ENCODE results near the gene NPR2.

NPR2 gene

GRCh38 chr9:35835766-35836165, 44.4 kb downstream of the NPR2 start:
- H3K23ac ChIP-seq (ENCODE audit: low read length): no peak overlapping the region
- H2BK120ac ChIP-seq (ENCODE audit: insufficient read depth, low read length, poor library complexity): no peak overlapping the region
- H3K36me3 ChIP-seq (ENCODE audit: control insufficient read depth in 1 of 2, insufficient read depth in 2 of 2, low read length in 2 of 2): peaks cover 0 to 4% of the 10 kb centered on the region in 2 experiments
- H3K4me2 ChIP-seq (ENCODE audit: low read length): no peak overlapping the region
- H3K9me3 ChIP-seq (ENCODE audit: insufficient read depth, low read depth, low read length): no peaks in the 10 kb centered on the region
- no peak overlapping the region for H4K8ac ChIP-seq (ENCODE audit: low read depth, low read length)
- no CpG with 5 or more reads among the region's 2 CpGs for WGBS (ENCODE audit: extremely low coverage, insufficient coverage, insufficient read length)
- H4K12ac ChIP-seq (ENCODE audit: low read depth, low read length): no peak overlapping the region
- no peak overlapping the region for H4K91ac ChIP-seq (ENCODE audit: low read depth, low read length)
- H3K27ac ChIP-seq (ENCODE audit: low read depth, low read length): no peak overlapping the region
- H3K4ac ChIP-seq (ENCODE audit: low read depth, low read length): no peak overlapping the region
- H2BK12ac ChIP-seq (ENCODE audit: low read length): no peak overlapping the region
- no peaks in the 10 kb centered on the region for H3K27me3 ChIP-seq (ENCODE audit: insufficient read depth, low read length)
- no peak overlapping the region for H3K9ac ChIP-seq (ENCODE audit: low read length)
- H3K79me2 ChIP-seq (ENCODE audit: control insufficient read depth, insufficient read depth, low read length, poor library complexity): no peaks in the 10 kb centered on the region
- H3K79me1 ChIP-seq (ENCODE audit: low read length): no peaks in the 10 kb centered on the region
- H2AK5ac ChIP-seq (ENCODE audit: low read length): no peak overlapping the region
- H3K4me1 ChIP-seq (ENCODE audit: control insufficient read depth in 1 of 2, insufficient read depth in 2 of 2, low read length in 2 of 2): peaks cover 12 to 16% of the 10 kb centered on the region in 2 experiments
- H2BK5ac ChIP-seq (ENCODE audit: low read depth, low read length, poor library complexity): no peak overlapping the region
- no peak overlapping the region for H2AFZ ChIP-seq (ENCODE audit: insufficient read depth, low read length, poor library complexity)
- no peak for DNase-seq
- H3K4me3 ChIP-seq (ENCODE audit: low read depth, low read length): no peak overlapping the region
- H3K14ac ChIP-seq (ENCODE audit: low read length): no peak overlapping the region
- no peak overlapping the region for H3K18ac ChIP-seq (ENCODE audit: low read length)

- Histone ChIP-seq H3K4me3 (ENCODE audit: low read depth, low read length) (no peak overlapping the region), H2BK120ac (ENCODE audit: insufficient read depth, low read length, poor library complexity) (no peak overlapping the region), H2BK5ac (ENCODE audit: low read depth, low read length, poor library complexity) (no peak overlapping the region), H3K9me3 (ENCODE audit: insufficient read depth, low read depth, low read length) (no peaks in the 10 kb centered on the region), H4K8ac (ENCODE audit: low read depth, low read length) (no peak overlapping the region), H2AFZ (ENCODE audit: insufficient read depth, low read length, poor library complexity) (no peak overlapping the region), H3K4ac (ENCODE audit: low read depth, low read length) (no peak overlapping the region), H3K14ac (ENCODE audit: low read length) (no peak overlapping the region), H3K4me2 (ENCODE audit: low read length) (no peak overlapping the region), H3K4me1 (ENCODE audit: control insufficient read depth in 1 of 2, insufficient read depth in 2 of 2, low read length in 2 of 2) (peaks cover 12 to 16% of the 10 kb centered on the region in 2 experiments), H3K36me3 (ENCODE audit: control insufficient read depth in 1 of 2, insufficient read depth in 2 of 2, low read length in 2 of 2) (peaks cover 0 to 4% of the 10 kb centered on the region in 2 experiments), H3K9ac (ENCODE audit: low read length) (no peak overlapping the region), H3K27me3 (ENCODE audit: insufficient read depth, low read length) (no peaks in the 10 kb centered on the region), H4K12ac (ENCODE audit: low read depth, low read length) (no peak overlapping the region), H2AK5ac (ENCODE audit: low read length) (no peak overlapping the region), H4K91ac (ENCODE audit: low read depth, low read length) (no peak overlapping the region), H2BK12ac (ENCODE audit: low read length) (no peak overlapping the region), H3K79me2 (ENCODE audit: control insufficient read depth, insufficient read depth, low read length, poor library complexity) (no peaks in the 10 kb centered on the region), H3K79me1 (ENCODE audit: low read length) (no peaks in the 10 kb centered on the region), H3K27ac (ENCODE audit: low read depth, low read length) (no peak overlapping the region), H3K23ac (ENCODE audit: low read length) (no peak overlapping the region), H3K18ac (ENCODE audit: low read length) (no peak overlapping the region)
- no CpG with 5 or more reads among the region's 5 CpGs for WGBS (ENCODE audit: extremely low coverage, insufficient coverage, insufficient read length)
- DNase-seq: no peak
Measured at GRCh38 chr9:35836595-35836994, 45.2 kb downstream of the NPR2 start.

- Histone ChIP-seq H4K12ac (ENCODE audit: low read depth, low read length) (no peak overlapping the region), H2BK5ac (ENCODE audit: low read depth, low read length, poor library complexity) (no peak overlapping the region), H2AFZ (ENCODE audit: insufficient read depth, low read length, poor library complexity) (no peak overlapping the region), H3K18ac (ENCODE audit: low read length) (no peak overlapping the region), H3K27me3 (ENCODE audit: insufficient read depth, low read length) (no peaks in the 10 kb centered on the region), H3K4me2 (ENCODE audit: low read length) (no peak overlapping the region), H2AK5ac (ENCODE audit: low read length) (no peak overlapping the region), H2BK120ac (ENCODE audit: insufficient read depth, low read length, poor library complexity) (no peak overlapping the region), H3K4ac (ENCODE audit: low read depth, low read length) (no peak overlapping the region), H3K9ac (ENCODE audit: low read length) (no peak overlapping the region), H3K79me1 (ENCODE audit: low read length) (no peaks in the 10 kb centered on the region), H3K4me1 (ENCODE audit: control insufficient read depth in 1 of 2, insufficient read depth in 2 of 2, low read length in 2 of 2) (no peaks in the 10 kb centered on the region), H3K9me3 (ENCODE audit: insufficient read depth, low read depth, low read length) (no peaks in the 10 kb centered on the region), H4K8ac (ENCODE audit: low read depth, low read length) (no peak overlapping the region), H3K79me2 (ENCODE audit: control insufficient read depth, insufficient read depth, low read length, poor library complexity) (no peaks in the 10 kb centered on the region), H4K91ac (ENCODE audit: low read depth, low read length) (no peak overlapping the region), H3K23ac (ENCODE audit: low read length) (no peak overlapping the region), H3K36me3 (ENCODE audit: control insufficient read depth in 1 of 2, insufficient read depth in 2 of 2, low read length in 2 of 2) (peaks cover 0 to 4% of the 10 kb centered on the region in 2 experiments), H3K4me3 (ENCODE audit: low read depth, low read length) (no peak overlapping the region), H3K14ac (ENCODE audit: low read length) (no peak overlapping the region), H2BK12ac (ENCODE audit: low read length) (no peak overlapping the region), H3K27ac (ENCODE audit: low read depth, low read length) (no peak overlapping the region)
- no CpG with 5 or more reads among the region's 5 CpGs for WGBS (ENCODE audit: extremely low coverage, insufficient coverage, insufficient read length)
- no peak for DNase-seq
Measured at GRCh38 chr9:35839926-35840325, 48.5 kb downstream of the NPR2 start.

- H3K4me3 ChIP-seq (ENCODE audit: low read depth, low read length): no peak overlapping the region
- H2BK12ac ChIP-seq (ENCODE audit: low read length): no peak overlapping the region
- H4K91ac ChIP-seq (ENCODE audit: low read depth, low read length): no peak overlapping the region
- no peak overlapping the region for H4K8ac ChIP-seq (ENCODE audit: low read depth, low read length)
- no peak overlapping the region for H3K27ac ChIP-seq (ENCODE audit: low read depth, low read length)
- H2BK5ac ChIP-seq (ENCODE audit: low read depth, low read length, poor library complexity): no peak overlapping the region
- H3K9me3 ChIP-seq (ENCODE audit: insufficient read depth, low read depth, low read length): no peaks in the 10 kb centered on the region
- H3K18ac ChIP-seq (ENCODE audit: low read length): no peak overlapping the region
- H3K79me1 ChIP-seq (ENCODE audit: low read length): no peaks in the 10 kb centered on the region
- H3K9ac ChIP-seq (ENCODE audit: low read length): no peak overlapping the region
- H2BK120ac ChIP-seq (ENCODE audit: insufficient read depth, low read length, poor library complexity): no peak overlapping the region
- no peak overlapping the region for H3K14ac ChIP-seq (ENCODE audit: low read length)
- no peak overlapping the region for H3K23ac ChIP-seq (ENCODE audit: low read length)
- no peak overlapping the region for H3K4ac ChIP-seq (ENCODE audit: low read depth, low read length)
- H2AK5ac ChIP-seq (ENCODE audit: low read length): no peak overlapping the region
- no CpG with 5 or more reads among the region's 15 CpGs for WGBS (ENCODE audit: extremely low coverage, insufficient coverage, insufficient read length)
- no peaks in the 10 kb centered on the region for H3K79me2 ChIP-seq (ENCODE audit: control insufficient read depth, insufficient read depth, low read length, poor library complexity)
- H3K4me1 ChIP-seq (ENCODE audit: control insufficient read depth in 1 of 2, insufficient read depth in 2 of 2, low read length in 2 of 2): peaks cover 0 to 4% of the 10 kb centered on the region in 2 experiments
- H3K36me3 ChIP-seq (ENCODE audit: control insufficient read depth in 1 of 2, insufficient read depth in 2 of 2, low read length in 2 of 2): peaks cover 0 to 2% of the 10 kb centered on the region in 2 experiments
- H2AFZ ChIP-seq (ENCODE audit: insufficient read depth, low read length, poor library complexity): no peak overlapping the region
- no peak overlapping the region for H3K4me2 ChIP-seq (ENCODE audit: low read length)
- no peak for DNase-seq
- no peak overlapping the region for H4K12ac ChIP-seq (ENCODE audit: low read depth, low read length)
- H3K27me3 ChIP-seq (ENCODE audit: insufficient read depth, low read length): no peaks in the 10 kb centered on the region
Measured at GRCh38 chr9:35840881-35841644, 49.7 kb downstream of the NPR2 start.
